Stimulated activated CD8-positive, alpha-beta memory T cell treated with anti-CD3 and anti-CD28 coated beads, Interleukin-15, amount 100 ng/mL, for 4 hours (primary cell): ENCODE results near the gene U2AF1L4.

ENCODE experiments used
- DNase-seq, 2 donors: peaks; one replicate each; pipeline ENCODE4 v3.0.0-alpha.2; 2020; ENCODE audit warnings: low read depth in 2 of 2

The U2AF1L4 gene

GRCh38 chr19:35740423-35741202 lies 4.6 kb downstream of the U2AF1L4 start:
- peak; percentile 86 to 93 for DNase-seq

- no peak for DNase-seq
Observed at GRCh38 chr19:35740108-35740422, 5.2 kb downstream of the U2AF1L4 start.

- DNase-seq = no peak
Observed at GRCh38 chr19:35739275-35740107, 5.7 kb downstream of the U2AF1L4 start.

GRCh38 chr19:35738887-35739229 lies 6.4 kb downstream of the U2AF1L4 start:
- no peak for DNase-seq

- no peak for DNase-seq
Observed at GRCh38 chr19:35738021-35738886, 7.0 kb downstream of the U2AF1L4 start.

GRCh38 chr19:35736913-35737886 lies 8.0 kb downstream of the U2AF1L4 start:
- no peak for DNase-seq

GRCh38 chr19:35734889-35735288 lies 10.3 kb downstream of the U2AF1L4 start:
- no peak for DNase-seq

GRCh38 chr19:35734273-35734672 lies 10.9 kb downstream of the U2AF1L4 start:
- no peak for DNase-seq

- DNase-seq = no peak
Observed at GRCh38 chr19:35733180-35734125, 11.8 kb downstream of the U2AF1L4 start.

- no peak for DNase-seq
Observed at GRCh38 chr19:35732540-35733179, 12.6 kb downstream of the U2AF1L4 start.

- DNase-seq = no peak
Observed at GRCh38 chr19:35731779-35732405, 13.3 kb downstream of the U2AF1L4 start.

- no peak for DNase-seq
Observed at GRCh38 chr19:35731353-35731752, 13.9 kb downstream of the U2AF1L4 start.

- no peak for DNase-seq
Observed at GRCh38 chr19:35730326-35730725, 14.9 kb downstream of the U2AF1L4 start.

GRCh38 chr19:35729763-35730162 lies 15.5 kb downstream of the U2AF1L4 start:
- no peak for DNase-seq

- DNase-seq = no peak
Observed at GRCh38 chr19:35729021-35729420, 16.2 kb downstream of the U2AF1L4 start.

GRCh38 chr19:35727956-35728706 lies 17.1 kb downstream of the U2AF1L4 start:
- no peak for DNase-seq

- DNase-seq = no peak
Observed at GRCh38 chr19:35727053-35727955, 17.9 kb downstream of the U2AF1L4 start.
